Measurements from ENCODE around the gene OAS3.
"Not testable (repeated sequence)": the region's sequence is repeated elsewhere in the genome, so short reads cannot be mapped to it uniquely, and the experiment has no call there.

OAS3 gene

GRCh38 chr12:112988224-112988623, 50.0 kb downstream of the OAS3 start:
- Histone ChIP-seq H3K9ac (ENCODE audit: low read depth, low read length, poor library complexity, severe bottlenecking) (no peak overlapping the region), H3K9me3 (ENCODE audit: insufficient read depth, low read depth, low read length) (peaks cover 7% of the 10 kb centered on the region), H2AFZ (ENCODE audit: low read length) (no peak overlapping the region), H3K4me1 (ENCODE audit: insufficient read depth, low read length, poor library complexity, severe bottlenecking) (peaks cover 6% of the 10 kb centered on the region), H3F3A (ENCODE audit: low read depth) (no peaks in the 10 kb centered on the region), H3K36me3 (ENCODE audit: insufficient read depth, low read length) (no peaks in the 10 kb centered on the region), H3K4me3 (ENCODE audit: low read length, poor library complexity, severe bottlenecking) (no peak overlapping the region), H3K4me2 (ENCODE audit: low read depth, low read length, poor library complexity, severe bottlenecking) (peak overlapping the region; percentile 10), H3K27me3 (ENCODE audit: insufficient read depth, low read length, poor library complexity, severe bottlenecking) (no peaks in the 10 kb centered on the region), H4K20me1 (ENCODE audit: insufficient read depth, low read length, poor library complexity, severe bottlenecking) (no peaks in the 10 kb centered on the region), H3K9me2 (replicated peaks; ENCODE audit: low read depth, low read length) (no peaks in the 10 kb centered on the region), H3K79me2 (ENCODE audit: insufficient read depth, low read length) (no peaks in the 10 kb centered on the region)
- TF ChIP-seq EZH2phosphoT487 (IDR thresholded peaks at IDR 0.05; ENCODE audit: borderline replicate concordance): no peak
- TF ChIP-seq CTCF (conservative IDR thresholded peaks at IDR 0.05; ENCODE audit: low read length): no peak

- not testable (repeated sequence) for H3K9me2 ChIP-seq (replicated peaks; ENCODE audit: low read depth, low read length); H3K36me3 ChIP-seq (ENCODE audit: insufficient read depth, low read length); H4K20me1 ChIP-seq (ENCODE audit: insufficient read depth, low read length, poor library complexity, severe bottlenecking); H3K9ac ChIP-seq (ENCODE audit: low read depth, low read length, poor library complexity, severe bottlenecking); H3K4me2 ChIP-seq (ENCODE audit: low read depth, low read length, poor library complexity, severe bottlenecking); H3F3A ChIP-seq (ENCODE audit: low read depth); H3K4me3 ChIP-seq (ENCODE audit: low read length, poor library complexity, severe bottlenecking); H3K27me3 ChIP-seq (ENCODE audit: insufficient read depth, low read length, poor library complexity, severe bottlenecking); H3K79me2 ChIP-seq (ENCODE audit: insufficient read depth, low read length); H3K9me3 ChIP-seq (ENCODE audit: insufficient read depth, low read depth, low read length); H3K4me1 ChIP-seq (ENCODE audit: insufficient read depth, low read length, poor library complexity, severe bottlenecking)
- H2AFZ ChIP-seq (ENCODE audit: low read length): peak overlapping the region; percentile 37; the same call in 1 of the 2 replicates
Observed at GRCh38 chr12:112988823-112989385, 50.6 kb downstream of the OAS3 start.

- H3K4me2 ChIP-seq (ENCODE audit: low read depth, low read length, poor library complexity, severe bottlenecking): no peak overlapping the region
- H3K79me2 ChIP-seq (ENCODE audit: insufficient read depth, low read length): no peaks in the 10 kb centered on the region
- H2AFZ ChIP-seq (ENCODE audit: low read length): no peak overlapping the region
- TF ChIP-seq CTCF (conservative IDR thresholded peaks at IDR 0.05; ENCODE audit: low read length) (no peak), EZH2phosphoT487 (IDR thresholded peaks at IDR 0.05; ENCODE audit: borderline replicate concordance) (no peak)
- no peaks in the 10 kb centered on the region for H3K27me3 ChIP-seq (ENCODE audit: insufficient read depth, low read length, poor library complexity, severe bottlenecking)
- H3K36me3 ChIP-seq (ENCODE audit: insufficient read depth, low read length): no peaks in the 10 kb centered on the region
- H3F3A ChIP-seq (ENCODE audit: low read depth): no peaks in the 10 kb centered on the region
- H3K9ac ChIP-seq (ENCODE audit: low read depth, low read length, poor library complexity, severe bottlenecking): no peak overlapping the region
- H3K9me2 ChIP-seq (replicated peaks; ENCODE audit: low read depth, low read length): no peaks in the 10 kb centered on the region
- peaks cover 6% of the 10 kb centered on the region for H3K4me1 ChIP-seq (ENCODE audit: insufficient read depth, low read length, poor library complexity, severe bottlenecking)
- peaks cover 3% of the 10 kb centered on the region for H3K9me3 ChIP-seq (ENCODE audit: insufficient read depth, low read depth, low read length)
- no peak overlapping the region for H3K4me3 ChIP-seq (ENCODE audit: low read length, poor library complexity, severe bottlenecking)
- H4K20me1 ChIP-seq (ENCODE audit: insufficient read depth, low read length, poor library complexity, severe bottlenecking): no peaks in the 10 kb centered on the region
Observed at GRCh38 chr12:112989806-112990205, 51.5 kb downstream of the OAS3 start.
